Subcutaneous adipose tissue (tissue), 4 donors: Measurements from ENCODE around the gene HSD17B11. TPM values are rescaled to one million over a fixed set of nuclear protein-coding genes. Genes with fewer than 3 reads are reported as not detected.

Experiments used
- total RNA-seq, 4 donors: library from RNA; depleted of rRNA; stranded (reverse); fragments of >200 nt; gene quantifications; one replicate each; pipeline ENCODE4 v1.1.0, GENCODE V29; 2016
- TF ChIP-seq, protein P1 (sequence below): fragments of 450-650 bp; IDR thresholded peaks from one replicate; pipeline ENCODE4 v1.5.1; 2016; ENCODE audit warnings: low read depth, mild to moderate bottlenecking, control low read depth, antibody characterized with exemption, moderate library complexity

HSD17B11 gene
- total RNA-seq, 4 donors from 2014 or later = 78.9 to 143 (median 127) TPM

DNA sequence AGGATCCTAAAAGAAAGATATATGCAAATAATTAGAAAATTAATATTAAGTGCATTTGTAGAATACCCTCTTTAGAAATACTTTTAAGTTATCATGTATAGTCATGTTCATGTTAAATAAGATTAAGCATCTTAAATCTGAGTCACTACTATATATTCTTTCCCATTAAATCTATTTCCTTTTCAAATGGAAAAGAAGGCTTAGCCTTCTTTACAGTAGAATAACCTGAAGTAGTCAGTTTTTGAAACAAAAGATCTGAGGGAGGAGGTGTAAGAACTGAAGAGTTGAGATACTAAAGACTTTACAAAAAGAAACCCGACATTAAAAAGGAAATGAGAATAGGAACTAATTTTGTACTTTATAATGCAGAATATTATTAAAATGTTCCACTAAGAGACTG lies 53.6 kb downstream of the HSD17B11 start:
- TF ChIP-seq, protein P1, sequence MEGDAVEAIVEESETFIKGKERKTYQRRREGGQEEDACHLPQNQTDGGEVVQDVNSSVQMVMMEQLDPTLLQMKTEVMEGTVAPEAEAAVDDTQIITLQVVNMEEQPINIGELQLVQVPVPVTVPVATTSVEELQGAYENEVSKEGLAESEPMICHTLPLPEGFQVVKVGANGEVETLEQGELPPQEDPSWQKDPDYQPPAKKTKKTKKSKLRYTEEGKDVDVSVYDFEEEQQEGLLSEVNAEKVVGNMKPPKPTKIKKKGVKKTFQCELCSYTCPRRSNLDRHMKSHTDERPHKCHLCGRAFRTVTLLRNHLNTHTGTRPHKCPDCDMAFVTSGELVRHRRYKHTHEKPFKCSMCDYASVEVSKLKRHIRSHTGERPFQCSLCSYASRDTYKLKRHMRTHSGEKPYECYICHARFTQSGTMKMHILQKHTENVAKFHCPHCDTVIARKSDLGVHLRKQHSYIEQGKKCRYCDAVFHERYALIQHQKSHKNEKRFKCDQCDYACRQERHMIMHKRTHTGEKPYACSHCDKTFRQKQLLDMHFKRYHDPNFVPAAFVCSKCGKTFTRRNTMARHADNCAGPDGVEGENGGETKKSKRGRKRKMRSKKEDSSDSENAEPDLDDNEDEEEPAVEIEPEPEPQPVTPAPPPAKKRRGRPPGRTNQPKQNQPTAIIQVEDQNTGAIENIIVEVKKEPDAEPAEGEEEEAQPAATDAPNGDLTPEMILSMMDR = no peak

DNA sequence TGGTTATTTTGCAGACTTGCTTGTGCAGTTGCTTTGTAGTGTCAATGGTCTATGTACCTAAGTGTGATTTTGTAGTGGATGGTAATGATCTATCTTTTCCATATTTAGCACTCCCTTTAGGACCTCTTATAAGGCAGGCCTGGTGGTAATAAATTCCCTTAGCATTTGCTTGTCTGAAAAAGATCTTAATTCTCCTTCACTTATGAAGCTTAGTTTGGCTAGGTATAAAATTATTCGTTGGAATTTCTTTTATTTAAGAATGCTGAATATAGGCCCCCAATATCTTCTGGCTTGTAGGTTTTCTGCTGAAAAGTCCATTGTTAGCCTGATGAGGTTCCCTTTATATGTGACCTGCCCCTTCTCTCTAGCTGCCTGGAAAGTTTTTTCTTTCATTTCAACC lies 57.7 kb downstream of the HSD17B11 start:
- TF ChIP-seq, protein P1 = no peak

DNA sequence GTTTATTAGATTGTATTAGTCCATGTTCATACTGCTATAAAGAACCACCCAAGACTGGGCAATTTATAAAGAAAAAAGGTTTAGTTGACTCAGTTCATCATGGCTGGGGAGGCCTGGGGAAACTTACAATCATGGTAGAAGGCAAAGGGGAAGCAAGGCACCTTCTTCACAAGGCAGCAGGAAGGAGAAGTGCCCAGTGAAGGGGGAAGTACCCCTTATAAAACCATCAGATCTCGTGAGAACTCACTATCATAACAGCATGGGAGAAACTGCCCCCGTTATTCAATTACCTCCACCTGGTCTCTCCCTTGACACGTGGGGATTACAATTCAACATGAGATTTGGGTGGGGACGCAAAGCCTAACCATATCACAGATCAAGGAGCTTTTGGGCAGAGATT lies 60.2 kb downstream of the HSD17B11 start:
- TF ChIP-seq, protein P1 = no peak

DNA sequence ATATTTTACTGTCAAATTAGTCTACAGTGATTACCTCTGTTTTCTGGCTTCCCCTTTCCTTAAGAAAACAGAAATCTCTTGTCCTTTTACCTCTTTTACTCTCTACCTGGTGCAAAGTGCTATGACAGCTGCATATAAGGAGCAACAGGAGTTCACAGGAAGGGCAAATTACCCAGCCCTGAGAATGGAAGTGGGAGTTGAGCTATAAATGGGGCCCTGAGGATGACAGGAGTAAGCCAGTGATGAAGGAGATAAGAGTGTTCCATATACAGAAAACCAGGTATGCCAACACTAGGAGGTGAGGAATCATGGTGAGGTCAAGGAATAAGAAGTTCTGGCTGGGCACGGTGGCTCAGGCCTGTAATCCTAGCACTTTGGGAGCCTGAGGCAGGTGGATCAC lies 63.9 kb downstream of the HSD17B11 start:
- TF ChIP-seq, protein P1 = no peak

DNA sequence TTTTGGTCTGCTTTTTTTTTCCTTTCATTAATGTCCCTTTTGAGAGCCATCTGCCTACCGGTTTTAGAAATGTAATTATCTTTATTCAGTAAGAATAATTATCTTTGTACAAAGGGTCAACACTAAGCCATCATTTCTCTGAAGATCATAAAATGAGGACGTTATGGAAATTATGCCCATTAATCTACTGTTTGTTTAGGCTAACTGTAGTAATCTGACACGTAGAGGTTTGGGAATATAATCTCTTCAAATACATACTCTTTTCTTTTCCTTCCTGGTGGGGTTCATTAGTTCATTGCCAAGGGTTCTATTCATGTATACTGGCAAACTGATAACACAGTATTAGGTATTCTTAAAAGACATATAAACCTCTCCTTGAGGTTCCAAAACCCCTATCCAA lies 64.5 kb downstream of the HSD17B11 start:
- TF ChIP-seq, protein P1 = no peak

DNA sequence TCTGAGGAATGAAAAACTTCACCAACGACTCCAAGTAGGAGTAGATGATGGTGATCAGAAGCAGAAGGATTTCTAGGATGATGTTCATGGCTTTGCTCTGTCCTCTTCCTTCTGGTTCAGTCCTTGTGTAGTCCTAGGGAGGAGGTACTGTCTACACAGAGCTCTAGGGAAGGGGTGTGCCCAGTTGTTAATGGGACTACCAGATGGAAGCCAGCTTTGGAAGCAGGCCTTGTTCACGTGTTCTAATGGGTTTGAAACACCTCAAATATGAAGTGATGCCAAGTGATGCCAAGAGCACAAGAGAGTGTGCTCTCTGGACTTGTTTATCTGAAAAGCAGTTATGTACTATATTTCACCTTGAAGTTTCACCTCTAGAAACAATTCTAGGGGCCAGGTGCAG lies 68.2 kb downstream of the HSD17B11 start, which contains the start of gene HSD17B13:
Gene HSD17B13 (minus strand): TSS at position 129 of the 400 bp plus-strand sequence. CDS start 41 bp downstream, at position 88.
- TF ChIP-seq, protein P1 = no peak

DNA sequence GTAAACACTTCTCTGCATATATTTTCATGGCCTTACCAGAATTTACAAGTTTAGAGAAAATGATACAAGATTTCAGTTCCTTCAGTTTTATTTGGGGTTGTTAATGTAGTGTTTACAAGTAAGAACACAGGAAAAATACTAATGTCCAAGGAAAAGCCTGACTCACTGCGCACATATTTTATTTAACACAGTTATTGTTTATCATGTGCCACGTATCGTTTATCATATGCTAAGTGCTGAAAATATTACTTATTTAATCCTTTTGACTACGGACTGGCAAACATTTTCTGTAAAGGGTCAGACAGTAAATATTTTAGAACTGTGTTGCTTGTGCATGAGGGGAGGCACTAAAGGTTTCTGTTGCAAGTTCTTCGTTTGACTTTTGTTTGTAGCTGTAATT lies 69.1 kb downstream of the HSD17B11 start:
- TF ChIP-seq, protein P1 = no peak
